GM12878 (cell line): ENCODE measurements around the gene CCNDBP1. TPM values are rescaled to one million over a fixed set of nuclear protein-coding genes. Genes with fewer than 3 reads are reported as not detected.
"Not testable (repeated sequence)": the region's sequence is repeated elsewhere in the genome, so short reads cannot be mapped to it uniquely, and the experiment has no call there.

ENCODE experiments used
- ATAC-seq: fragments of 200-7000 bp; cut with Tn5 transposase; 3 replicates; pipeline ENCODE4 v1.9.1; 2020; ENCODE audit warnings: mild to moderate bottlenecking, moderate library complexity
- BruUV-seq: library from RNA; stranded (reverse); fragments of 400-500 nt; replicated peaks from 2 replicates; lab custom pipeline; 2021; lab: Mats Ljungman, UMichigan
- CTCF ChIA-PET: fragments of 300-600 bp; sonication (Branson Sonifier 250); formaldehyde crosslinking; extraction: SDS; loops from one replicate; lab custom pipeline; 2021; ENCODE audit warnings: inconsistent platforms; lab: Yijun Ruan, JAX
- POLR2A ChIA-PET: fragments of 350-600 bp; formaldehyde crosslinking; extraction: SDS; loops from one replicate; lab custom pipeline; 2021; ENCODE audit warnings: inconsistent platforms; lab: Charles Lee
- RAD21 ChIA-PET: fragments of 300-600 bp; sonication (Branson Sonifier 250); formaldehyde crosslinking; loops from one replicate; lab custom pipeline; 2023; ENCODE audit warnings: antibody characterized with exemption; ENCODE audit not compliant: unreplicated experiment; lab: Charles Lee
- SMC1A ChIA-PET: fragments of 300-600 bp; sonication (Branson Sonifier 250); formaldehyde crosslinking; loops from one replicate; lab custom pipeline; 2023; ENCODE audit not compliant: unreplicated experiment, uncharacterized antibody; lab: Charles Lee
- DNase-seq: peaks from one replicate; pipeline ENCODE4 v3.0.0-alpha.2; 2011; ENCODE audit warnings: low read depth, low spot score
- FAIRE-seq: peaks from 3 replicates; lab custom pipeline; 2011; peaks lifted over from hg19 to GRCh38; lab: Jason Lieb, UNC
- H2AFZ ChIP-seq: 2 replicates; pipeline ENCODE4 v1.6.0; 2011; ENCODE audit warnings: low read depth, low read length, control low read depth; ENCODE audit not compliant: control insufficient read depth
- H3K27ac ChIP-seq: 2 replicates; pipeline ENCODE4 v1.5.1; 2011; ENCODE audit warnings: control low read depth; ENCODE audit not compliant: control insufficient read depth, insufficient read depth
- H3K27me3 ChIP-seq, 2 experiments: replicated peaks in 1 of 2; 2 replicates each; pipeline versions ENCODE4 v1.6.0 to v1.6.1; 2011; ENCODE audit warnings: low read length in 1 of 2; ENCODE audit not compliant: control insufficient read depth in 2 of 2, insufficient read depth in 2 of 2
- H3K36me3 ChIP-seq, 2 experiments: 2 replicates each; pipeline ENCODE4 v1.5.1; 2011; ENCODE audit warnings: low read length in 1 of 2; ENCODE audit not compliant: control insufficient read depth in 2 of 2, insufficient read depth in 2 of 2
- H3K4me1 ChIP-seq: 2 replicates; pipeline ENCODE4 v1.6.1; 2011; ENCODE audit warnings: mild to moderate bottlenecking, low read length, moderate library complexity, mixed read lengths; ENCODE audit not compliant: control insufficient read depth, insufficient read depth
- H3K4me2 ChIP-seq: 2 replicates; pipeline ENCODE4 v1.6.0; 2011; ENCODE audit warnings: control low read depth; ENCODE audit not compliant: control insufficient read depth, insufficient read depth
- H3K4me3 ChIP-seq: fragments of 200-600 bp; sonication (generic); 2 replicates; pipeline ENCODE4 v1.5.1; 2016
- H3K79me2 ChIP-seq: 2 replicates; pipeline ENCODE4 v1.6.0; 2011; ENCODE audit warnings: low read length; ENCODE audit not compliant: control insufficient read depth, insufficient read depth
- H3K9ac ChIP-seq: 2 replicates; pipeline ENCODE4 v1.8.0; 2011; ENCODE audit warnings: low read length, control low read depth, mixed read lengths; ENCODE audit not compliant: control insufficient read depth, insufficient read depth
- H3K9me3 ChIP-seq: replicated peaks from 3 replicates; pipeline ENCODE4 v1.5.1; 2011; ENCODE audit warnings: mild to moderate bottlenecking, low read length; ENCODE audit not compliant: control insufficient read depth, insufficient read depth
- H4K20me1 ChIP-seq: 2 replicates; pipeline ENCODE4 v1.6.0; 2011; ENCODE audit not compliant: control insufficient read depth, insufficient read depth
- POLR2A ChIP-seq: IDR thresholded peaks from 2 replicates; pipeline ENCODE4 v1.6.1; 2011; ENCODE audit warnings: low read depth, mild to moderate bottlenecking, low read length
- TCF7 ChIP-seq: IDR thresholded peaks from 2 replicates; pipeline ENCODE4 v1.6.1; 2014; ENCODE audit warnings: antibody characterized with exemption, borderline replicate concordance
- WGBS: methylation state at CpG from one replicate; pipeline ENCODE4 v1.1.6; 2016; ENCODE audit warnings: low lambda C conversion rate; ENCODE audit not compliant: insufficient replicate concordance, insufficient coverage; ENCODE audit errors: missing lambda C conversion rate; 5-methylcytosine and 5-hydroxymethylcytosine counted together
- in situ Hi-C: fragments of 300-500 bp; cut with MboI; formaldehyde crosslinking; loops from 9 replicates; pipeline ENCODE4 v1.14.3; 2018; ENCODE audit warnings: mixed read lengths
- intact Hi-C: fragments of 100-400 bp; cut with micrococcal nuclease; formaldehyde crosslinking; loops from one replicate; pipeline ENCODE4 v1.14.2; 2022; ENCODE audit not compliant: unreplicated experiment
- polyA plus RNA-seq, 11 experiments: library from polyadenylated mRNA; depleted of rRNA in 4 of 11; unstranded in 6 of 11; stranded (reverse) in 5 of 11; fragments of >200 nt; fragmentation: Nextera tagmentation in 4 of 11; fragmentation: Illumina TruSeq in 1 of 11; extraction: Ambion mirVana in 4 of 11; extraction: Trizol in 1 of 11; gene quantifications; 1 replicate in 1 of 11; 2 replicates in 10 of 11; pipeline versions ENCODE4 v1.2.1 to v1.2.3, GENCODE V29; 2011 to 2016; ENCODE audit warnings: inconsistent platforms in 2 of 11, missing spikeins in 2 of 11, low read depth in 1 of 11
- total RNA-seq, 4 experiments: library from RNA; depleted of rRNA in 3 of 4; stranded (reverse); fragments of >200 nt in 3 of 4; fragmentation: Illumina TruSeq in 1 of 4; extraction: Trizol in 1 of 4; gene quantifications; 2 replicates each; pipeline versions ENCODE4 v1.2.1 to v1.2.3, GENCODE V29; 2013 to 2021
- TF ChIP-seq, protein P1 (sequence below): fragments of 450-650 bp; IDR thresholded peaks from 2 replicates; pipeline ENCODE4 v1.6.1; 2017; ENCODE audit warnings: mild to moderate bottlenecking, low read depth, inconsistent platforms; ENCODE audit not compliant: poor library complexity, severe bottlenecking

The CCNDBP1 gene
- total and polyA plus RNA-seq, 10 of the 15 experiments (the other 5 are each of a cell fraction or from before 2014, with no cell fraction given), result 30.1 to 86.7 (median 42.2) TPM

DNA sequence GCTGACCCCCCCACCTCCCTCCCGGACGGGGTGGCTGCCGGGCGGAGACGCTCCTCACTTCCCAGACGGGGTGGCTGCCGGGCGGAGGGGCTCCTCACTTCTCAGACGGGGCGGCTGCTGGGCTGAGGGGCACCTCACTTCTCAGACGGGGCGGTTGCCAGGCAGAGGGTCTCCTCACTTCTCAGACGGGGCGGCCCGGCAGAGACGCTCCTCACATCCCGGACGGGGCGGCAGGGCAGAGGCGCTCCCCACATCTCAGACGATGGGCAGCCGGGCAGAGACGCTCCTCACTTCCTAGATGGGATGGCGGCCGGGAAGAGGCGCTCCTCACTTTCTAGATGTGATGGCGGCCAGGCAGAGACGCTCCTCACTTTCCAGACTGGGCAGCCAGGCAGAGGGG lies 17.9 kb upstream of the CCNDBP1 start:
- in situ Hi-C loops, H3K79me2 ChIP-seq, POLR2A ChIA-PET, H3K4me3 ChIP-seq, ATAC-seq, H4K20me1 ChIP-seq, H3K4me1 ChIP-seq, FAIRE-seq, H3K9me3 ChIP-seq, H3K27ac ChIP-seq, BruUV-seq, SMC1A ChIA-PET, H3K9ac ChIP-seq, intact Hi-C loops, H3K27me3 ChIP-seq, CTCF ChIA-PET, DNase-seq, H3K36me3 ChIP-seq, RAD21 ChIA-PET, H3K4me2 ChIP-seq, H2AFZ ChIP-seq: not testable (repeated sequence)
- 92% methylated on average over 23 of the region's 28 CpGs for WGBS

DNA sequence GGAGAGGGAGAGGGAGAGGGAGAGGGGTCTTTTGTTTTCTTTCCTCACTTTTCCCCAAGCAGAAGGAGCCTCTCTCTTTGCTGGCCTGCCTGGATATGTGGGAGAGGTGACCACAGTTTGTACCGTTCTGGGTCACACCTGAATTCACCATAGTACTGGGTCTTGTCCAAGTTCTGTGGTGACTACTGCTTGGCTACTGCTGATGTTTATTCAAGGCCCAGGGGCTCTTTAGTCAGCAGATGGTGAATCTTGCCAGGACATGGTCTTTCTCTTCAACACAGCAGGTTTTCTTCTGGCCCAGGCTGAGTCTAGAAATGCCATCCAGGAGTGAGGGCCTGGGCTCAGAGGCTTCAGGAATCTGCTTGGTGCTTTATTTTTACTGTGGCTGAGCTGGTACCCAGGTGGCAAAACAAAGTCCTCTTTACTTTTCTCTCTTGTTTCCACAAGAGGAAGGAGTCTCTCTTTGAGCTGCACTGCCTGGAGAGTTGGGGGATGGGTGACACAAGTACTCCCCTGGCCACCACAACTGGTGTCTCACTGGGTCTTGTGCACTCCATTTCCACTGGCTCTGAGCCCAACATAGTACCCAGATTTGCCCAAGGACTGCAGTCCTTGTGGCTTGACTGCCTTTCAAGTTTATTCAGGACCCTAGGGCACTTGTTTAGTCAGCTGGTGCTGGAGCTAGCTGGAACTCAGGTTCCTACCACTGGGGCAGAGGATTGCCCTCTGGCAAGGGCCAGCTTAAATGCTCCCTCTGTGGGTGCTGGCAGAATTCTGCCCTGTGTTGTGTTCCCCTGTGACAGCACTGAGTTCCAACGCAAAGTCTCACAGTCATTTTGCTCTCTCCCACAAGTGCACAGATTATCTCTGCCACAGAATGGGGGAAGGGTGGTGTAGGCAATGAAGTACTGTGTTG lies 16.8 kb upstream of the CCNDBP1 start:
- DNase-seq, result no peak
- Histone ChIP-seq H3K9ac (no peak overlapping the region), H3K4me2 (no peak overlapping the region)
- TF ChIP-seq, protein P1, sequence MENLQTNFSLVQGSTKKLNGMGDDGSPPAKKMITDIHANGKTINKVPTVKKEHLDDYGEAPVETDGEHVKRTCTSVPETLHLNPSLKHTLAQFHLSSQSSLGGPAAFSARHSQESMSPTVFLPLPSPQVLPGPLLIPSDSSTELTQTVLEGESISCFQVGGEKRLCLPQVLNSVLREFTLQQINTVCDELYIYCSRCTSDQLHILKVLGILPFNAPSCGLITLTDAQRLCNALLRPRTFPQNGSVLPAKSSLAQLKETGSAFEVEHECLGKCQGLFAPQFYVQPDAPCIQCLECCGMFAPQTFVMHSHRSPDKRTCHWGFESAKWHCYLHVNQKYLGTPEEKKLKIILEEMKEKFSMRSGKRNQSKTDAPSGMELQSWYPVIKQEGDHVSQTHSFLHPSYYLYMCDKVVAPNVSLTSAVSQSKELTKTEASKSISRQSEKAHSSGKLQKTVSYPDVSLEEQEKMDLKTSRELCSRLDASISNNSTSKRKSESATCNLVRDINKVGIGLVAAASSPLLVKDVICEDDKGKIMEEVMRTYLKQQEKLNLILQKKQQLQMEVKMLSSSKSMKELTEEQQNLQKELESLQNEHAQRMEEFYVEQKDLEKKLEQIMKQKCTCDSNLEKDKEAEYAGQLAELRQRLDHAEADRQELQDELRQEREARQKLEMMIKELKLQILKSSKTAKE, result no peak
- TF ChIP-seq POLR2A (peak; percentile 12; the same call in 1 of the 2 replicates), TCF7 (no peak)
- TF ChIP-seq, all 136 proteins: peak for 1
- BruUV-seq, result no TSS peak
- Histone ChIP-seq H3K36me3 (peaks cover 0 to 10% of the 10 kb centered on the region in 2 experiments; a peak in 3 of 4 replicates), H3K9me3 (no peaks in the 10 kb centered on the region; the same call in 1 of the 3 replicates), H3K79me2 (no peaks in the 10 kb centered on the region), H3K4me3 (no peak overlapping the region), H2AFZ (no peak overlapping the region), H4K20me1 (no peaks in the 10 kb centered on the region), H3K4me1 (no peaks in the 10 kb centered on the region), H3K27me3 (no peaks in the 10 kb centered on the region), H3K27ac (no peak overlapping the region)
- ATAC-seq (no peak), FAIRE-seq (no peak)
- CTCF ChIA-PET, result interaction anchor here (1.9 kb wide), 1 partner anchor 35 kb away, joined by 7 read pairs; no protein-coding TSS in a partner anchor
- intact Hi-C loops, result no loop called here
- WGBS, result 50% methylated on average over 2 of the region's 2 CpGs
- in situ Hi-C loops, result no loop called here
- SMC1A ChIA-PET, result no interaction called here
- POLR2A ChIA-PET, result no interaction called here
- RAD21 ChIA-PET, result no interaction called here
